WERI-Rb-1 (cell line): ENCODE data around the gene KCNA3.

Experiments
- DNase-seq: peaks from one replicate; pipeline ENCODE4 v3.0.0-alpha.2; 2020
- H3K27ac ChIP-seq: fragments of 250-450 bp; sonication (Bioruptor Pico); 2 replicates; pipeline ENCODE4 v1.5.1; 2020; ENCODE audit warnings: mild to moderate bottlenecking, moderate library complexity
- H3K27me3 ChIP-seq: fragments of 250-450 bp; sonication (Bioruptor Pico); 2 replicates; pipeline ENCODE4 v1.5.1; 2021; ENCODE audit warnings: mild to moderate bottlenecking, low read depth, moderate library complexity; ENCODE audit not compliant: insufficient read depth, severe bottlenecking
- H3K36me3 ChIP-seq: fragments of 250-450 bp; sonication (Bioruptor Pico); 2 replicates; pipeline ENCODE4 v1.5.1; 2020; ENCODE audit warnings: mild to moderate bottlenecking, moderate library complexity
- H3K4me3 ChIP-seq: 2 replicates; pipeline ENCODE4 v1.5.1; 2011; ENCODE audit warnings: low read depth, mild to moderate bottlenecking, control low read depth, low read length
- H3K9me3 ChIP-seq: fragments of 250-450 bp; sonication (Bioruptor Pico); 2 replicates; pipeline ENCODE4 v1.5.1; 2021; ENCODE audit warnings: mild to moderate bottlenecking, moderate library complexity; ENCODE audit not compliant: severe bottlenecking
- CTCF ChIP-seq: IDR thresholded peaks from 2 replicates; pipeline ENCODE4 v1.5.1; 2011; ENCODE audit warnings: low read depth, mild to moderate bottlenecking, control low read depth, inconsistent platforms, low read length

KCNA3 gene

GRCh38 chr1:110714374-110714995, 39.7 kb upstream of the KCNA3 start:
- H3K36me3 ChIP-seq, result no peaks in the 10 kb centered on the region
- H3K27ac ChIP-seq, result peak overlapping the region; percentile 13; the same call in 1 of the 2 replicates
- no peaks in the 10 kb centered on the region for H3K27me3 ChIP-seq
- H3K4me3 ChIP-seq, result no peak overlapping the region
- H3K9me3 ChIP-seq, result no peaks in the 10 kb centered on the region
- DNase-seq, result no peak
- TF ChIP-seq CTCF, result no peak

GRCh38 chr1:110713221-110713620, 38.5 kb upstream of the KCNA3 start:
- Histone ChIP-seq H3K9me3 (no peaks in the 10 kb centered on the region), H3K36me3 (no peaks in the 10 kb centered on the region), H3K4me3 (no peak overlapping the region), H3K27ac (no peak overlapping the region), H3K27me3 (no peaks in the 10 kb centered on the region)
- DNase-seq, result no peak
- TF ChIP-seq CTCF, result no peak

- no peak for DNase-seq
- Histone ChIP-seq H3K27ac (no peak overlapping the region), H3K27me3 (no peaks in the 10 kb centered on the region), H3K36me3 (no peaks in the 10 kb centered on the region), H3K9me3 (no peaks in the 10 kb centered on the region), H3K4me3 (no peak overlapping the region)
- TF ChIP-seq CTCF, result no peak
Observed at GRCh38 chr1:110710314-110710713, 35.6 kb upstream of the KCNA3 start.

GRCh38 chr1:110708974-110709440, 34.3 kb upstream of the KCNA3 start:
- DNase-seq, result no peak
- Histone ChIP-seq H3K4me3 (no peak overlapping the region), H3K27me3 (no peaks in the 10 kb centered on the region), H3K27ac (no peak overlapping the region), H3K36me3 (no peaks in the 10 kb centered on the region), H3K9me3 (no peaks in the 10 kb centered on the region)
- no peak for TF ChIP-seq CTCF

- Histone ChIP-seq H3K27me3 (no peaks in the 10 kb centered on the region), H3K4me3 (no peak overlapping the region)
Observed at GRCh38 chr1:110707232-110707631, 32.5 kb upstream of the KCNA3 start.

More at GRCh38 chr1:110707232-110707631, 32.5 kb upstream of the KCNA3 start:
- no peak for DNase-seq
- Histone ChIP-seq H3K36me3 (no peaks in the 10 kb centered on the region), H3K27ac (no peak overlapping the region), H3K9me3 (no peaks in the 10 kb centered on the region)
- TF ChIP-seq CTCF, result no peak
